HEK293 (cell line): Measurements from ENCODE around the gene ERCC5.

Experiments
- GLIS2 ChIP-seq: fragments of 450-650 bp; formaldehyde crosslinking; IDR thresholded peaks from 2 replicates; pipeline ENCODE4 v1.5.1; 2016; ENCODE audit warnings: missing biosample characterization, missing genetic modification characterization
- MEIS1 ChIP-seq: sonication (generic); formaldehyde crosslinking; IDR thresholded peaks from 2 replicates; pipeline ENCODE4 v1.8.1; 2022; ENCODE audit warnings: missing genetic modification reagents, mild to moderate bottlenecking, borderline replicate concordance
- PBX3 ChIP-seq: sonication (generic); formaldehyde crosslinking; IDR thresholded peaks from 2 replicates; pipeline ENCODE4 v1.8.1; 2022; ENCODE audit warnings: mild to moderate bottlenecking, moderate library complexity, missing genetic modification reagents
- PRDM10 ChIP-seq: fragments of 450-650 bp; formaldehyde crosslinking; IDR thresholded peaks from 2 replicates; pipeline ENCODE4 v1.5.1; 2016; ENCODE audit warnings: missing biosample characterization, missing genetic modification characterization
- RBAK ChIP-seq: fragments of 450-650 bp; formaldehyde crosslinking; IDR thresholded peaks from 2 replicates; pipeline ENCODE4 v1.5.1; 2016; ENCODE audit warnings: missing biosample characterization, missing genetic modification characterization
- TCF7L2 ChIP-seq: IDR thresholded peaks from 2 replicates; pipeline ENCODE4 v1.6.1; 2011; ENCODE audit warnings: low read depth, mild to moderate bottlenecking, inconsistent platforms, low read length, moderate library complexity, borderline replicate concordance
- ZBTB1 ChIP-seq: fragments of 450-650 bp; formaldehyde crosslinking; IDR thresholded peaks from 2 replicates; pipeline ENCODE4 v1.5.1; 2016; ENCODE audit warnings: missing biosample characterization, missing genetic modification characterization
- ZFP37 ChIP-seq: fragments of 450-650 bp; formaldehyde crosslinking; IDR thresholded peaks from 2 replicates; pipeline ENCODE4 v1.5.1; 2016; ENCODE audit warnings: missing biosample characterization, missing genetic modification characterization
- ZNF169 ChIP-seq: fragments of 450-650 bp; formaldehyde crosslinking; IDR thresholded peaks from 2 replicates; pipeline ENCODE4 v1.5.1; 2016; ENCODE audit warnings: missing biosample characterization, missing genetic modification characterization
- ZNF280D ChIP-seq: fragments of 450-650 bp; formaldehyde crosslinking; IDR thresholded peaks from 2 replicates; pipeline ENCODE4 v1.5.1; 2016; ENCODE audit warnings: missing biosample characterization, missing genetic modification characterization
- ZNF350 ChIP-seq: fragments of 450-650 bp; formaldehyde crosslinking; IDR thresholded peaks from 2 replicates; pipeline ENCODE4 v1.5.0; 2017; ENCODE audit warnings: missing biosample characterization, mild to moderate bottlenecking, missing genetic modification characterization
- ZNF394 ChIP-seq: fragments of 450-650 bp; formaldehyde crosslinking; IDR thresholded peaks from 2 replicates; pipeline ENCODE4 v1.5.1; 2016; ENCODE audit warnings: missing biosample characterization, missing genetic modification characterization, mild to moderate bottlenecking, moderate library complexity, borderline replicate concordance
- ZNF48 ChIP-seq: fragments of 450-650 bp; formaldehyde crosslinking; IDR thresholded peaks from 2 replicates; pipeline ENCODE4 v1.5.1; 2016; ENCODE audit warnings: missing biosample characterization, missing genetic modification characterization
- ZNF501 ChIP-seq: fragments of 450-650 bp; formaldehyde crosslinking; IDR thresholded peaks from 2 replicates; pipeline ENCODE4 v1.5.1; 2016; ENCODE audit warnings: missing biosample characterization, missing genetic modification characterization
- ZNF654 ChIP-seq: fragments of 450-650 bp; formaldehyde crosslinking; IDR thresholded peaks from 2 replicates; pipeline ENCODE4 v1.5.1; 2016; ENCODE audit warnings: low read depth, missing biosample characterization, missing genetic modification characterization
- ZNF701 ChIP-seq: fragments of 450-650 bp; formaldehyde crosslinking; IDR thresholded peaks from 2 replicates; pipeline ENCODE4 v1.5.1; 2016; ENCODE audit warnings: missing biosample characterization, missing genetic modification characterization
- ZNF776 ChIP-seq: fragments of 450-650 bp; formaldehyde crosslinking; IDR thresholded peaks from 2 replicates; pipeline ENCODE4 v1.5.0; 2017; ENCODE audit warnings: missing biosample characterization, missing genetic modification characterization, borderline replicate concordance
- TF ChIP-seq, protein P1 (sequence below): fragments of 450-650 bp; formaldehyde crosslinking; IDR thresholded peaks from 2 replicates; pipeline ENCODE4 v1.5.1; 2016; ENCODE audit warnings: missing biosample characterization, missing genetic modification characterization
- TF ChIP-seq, protein P2 (sequence below): fragments of 450-650 bp; formaldehyde crosslinking; IDR thresholded peaks from 2 replicates; pipeline ENCODE4 v1.5.1; 2017; ENCODE audit warnings: missing biosample characterization, missing genetic modification characterization

The ERCC5 gene

DNA sequence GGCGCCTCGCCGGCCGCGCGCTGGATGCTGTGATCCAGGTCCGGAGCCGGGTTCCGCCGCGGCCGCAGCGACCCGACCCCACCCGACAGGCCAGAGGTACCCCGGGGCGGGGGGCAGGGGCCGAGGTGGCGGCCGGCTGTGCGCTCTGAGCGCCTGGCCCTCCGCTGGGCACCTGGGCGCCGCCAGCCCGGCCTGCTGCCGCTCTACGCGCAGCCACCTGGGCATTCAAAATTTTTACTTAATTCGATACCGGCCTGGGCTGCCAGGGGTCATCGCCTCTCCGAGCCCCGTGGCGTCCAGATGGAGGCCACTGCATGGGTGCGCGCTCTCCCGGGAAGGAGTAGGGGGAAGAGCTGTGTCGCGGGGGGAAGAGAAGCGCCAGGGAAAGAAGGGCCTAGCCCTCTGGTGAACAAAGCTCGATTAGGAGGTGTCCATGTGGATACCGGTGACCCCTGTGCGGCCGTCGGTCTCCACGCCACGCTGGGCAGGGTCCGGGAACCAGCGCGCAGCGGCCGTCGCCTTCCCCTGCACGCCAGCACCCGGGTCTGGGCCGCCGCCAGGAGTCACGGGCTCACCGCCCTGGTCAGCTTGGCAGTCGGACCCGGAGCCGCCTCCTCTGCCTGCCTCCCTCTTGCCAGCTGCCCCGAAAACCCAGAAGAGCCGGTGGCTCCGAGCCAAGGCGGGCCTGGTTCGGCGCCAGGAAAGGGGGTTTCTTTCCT, 46.2 kb upstream of the ERCC5 start (continued):
- TF ChIP-seq PRDM10 (tag by site-specific recombination) = no peak
- TF ChIP-seq ZNF280D = no peak
- no peak for TF ChIP-seq ZBTB1 (tag by site-specific recombination)
- TF ChIP-seq, protein P1, sequence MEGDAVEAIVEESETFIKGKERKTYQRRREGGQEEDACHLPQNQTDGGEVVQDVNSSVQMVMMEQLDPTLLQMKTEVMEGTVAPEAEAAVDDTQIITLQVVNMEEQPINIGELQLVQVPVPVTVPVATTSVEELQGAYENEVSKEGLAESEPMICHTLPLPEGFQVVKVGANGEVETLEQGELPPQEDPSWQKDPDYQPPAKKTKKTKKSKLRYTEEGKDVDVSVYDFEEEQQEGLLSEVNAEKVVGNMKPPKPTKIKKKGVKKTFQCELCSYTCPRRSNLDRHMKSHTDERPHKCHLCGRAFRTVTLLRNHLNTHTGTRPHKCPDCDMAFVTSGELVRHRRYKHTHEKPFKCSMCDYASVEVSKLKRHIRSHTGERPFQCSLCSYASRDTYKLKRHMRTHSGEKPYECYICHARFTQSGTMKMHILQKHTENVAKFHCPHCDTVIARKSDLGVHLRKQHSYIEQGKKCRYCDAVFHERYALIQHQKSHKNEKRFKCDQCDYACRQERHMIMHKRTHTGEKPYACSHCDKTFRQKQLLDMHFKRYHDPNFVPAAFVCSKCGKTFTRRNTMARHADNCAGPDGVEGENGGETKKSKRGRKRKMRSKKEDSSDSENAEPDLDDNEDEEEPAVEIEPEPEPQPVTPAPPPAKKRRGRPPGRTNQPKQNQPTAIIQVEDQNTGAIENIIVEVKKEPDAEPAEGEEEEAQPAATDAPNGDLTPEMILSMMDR (tag by site-specific recombination) = no peak
- no peak for TF ChIP-seq ZNF169
- no peak for TF ChIP-seq RBAK (tag by site-specific recombination)
- TF ChIP-seq ZNF654 = no peak
- peak; percentile 15; the same call in 1 of the 2 replicates for TF ChIP-seq GLIS2 (tag by site-specific recombination)
- TF ChIP-seq MEIS1 (CRISPR knock-in tag) = no peak
- TF ChIP-seq ZNF701 (tag by site-specific recombination) = no peak
- TF ChIP-seq PBX3 (CRISPR knock-in tag) = no peak
- 0 out of 2 replicates have a peak, but pooled peaks have one; percentile 19 for TF ChIP-seq ZNF501
- no peak for TF ChIP-seq TCF7L2
- TF ChIP-seq, protein P2, sequence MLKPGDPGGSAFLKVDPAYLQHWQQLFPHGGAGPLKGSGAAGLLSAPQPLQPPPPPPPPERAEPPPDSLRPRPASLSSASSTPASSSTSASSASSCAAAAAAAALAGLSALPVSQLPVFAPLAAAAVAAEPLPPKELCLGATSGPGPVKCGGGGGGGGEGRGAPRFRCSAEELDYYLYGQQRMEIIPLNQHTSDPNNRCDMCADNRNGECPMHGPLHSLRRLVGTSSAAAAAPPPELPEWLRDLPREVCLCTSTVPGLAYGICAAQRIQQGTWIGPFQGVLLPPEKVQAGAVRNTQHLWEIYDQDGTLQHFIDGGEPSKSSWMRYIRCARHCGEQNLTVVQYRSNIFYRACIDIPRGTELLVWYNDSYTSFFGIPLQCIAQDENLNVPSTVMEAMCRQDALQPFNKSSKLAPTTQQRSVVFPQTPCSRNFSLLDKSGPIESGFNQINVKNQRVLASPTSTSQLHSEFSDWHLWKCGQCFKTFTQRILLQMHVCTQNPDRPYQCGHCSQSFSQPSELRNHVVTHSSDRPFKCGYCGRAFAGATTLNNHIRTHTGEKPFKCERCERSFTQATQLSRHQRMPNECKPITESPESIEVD = no peak
- no peak for TF ChIP-seq ZNF350
- no peak for TF ChIP-seq ZNF48 (tag by site-specific recombination)
- TF ChIP-seq ZNF394 = no peak
- no peak for TF ChIP-seq ZNF776
- peak; percentile 37; the same call in 1 of the 2 replicates for TF ChIP-seq ZFP37 (tag by site-specific recombination)
